ENCODE data around the gene ADGRA1.
A peak's percentile ranks its signal among the peaks of the same experiment; 100 is the strongest.

The ADGRA1 gene, protein sequence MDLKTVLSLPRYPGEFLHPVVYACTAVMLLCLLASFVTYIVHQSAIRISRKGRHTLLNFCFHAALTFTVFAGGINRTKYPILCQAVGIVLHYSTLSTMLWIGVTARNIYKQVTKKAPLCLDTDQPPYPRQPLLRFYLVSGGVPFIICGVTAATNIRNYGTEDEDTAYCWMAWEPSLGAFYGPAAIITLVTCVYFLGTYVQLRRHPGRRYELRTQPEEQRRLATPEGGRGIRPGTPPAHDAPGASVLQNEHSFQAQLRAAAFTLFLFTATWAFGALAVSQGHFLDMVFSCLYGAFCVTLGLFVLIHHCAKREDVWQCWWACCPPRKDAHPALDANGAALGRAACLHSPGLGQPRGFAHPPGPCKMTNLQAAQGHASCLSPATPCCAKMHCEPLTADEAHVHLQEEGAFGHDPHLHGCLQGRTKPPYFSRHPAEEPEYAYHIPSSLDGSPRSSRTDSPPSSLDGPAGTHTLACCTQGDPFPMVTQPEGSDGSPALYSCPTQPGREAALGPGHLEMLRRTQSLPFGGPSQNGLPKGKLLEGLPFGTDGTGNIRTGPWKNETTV

DNA sequence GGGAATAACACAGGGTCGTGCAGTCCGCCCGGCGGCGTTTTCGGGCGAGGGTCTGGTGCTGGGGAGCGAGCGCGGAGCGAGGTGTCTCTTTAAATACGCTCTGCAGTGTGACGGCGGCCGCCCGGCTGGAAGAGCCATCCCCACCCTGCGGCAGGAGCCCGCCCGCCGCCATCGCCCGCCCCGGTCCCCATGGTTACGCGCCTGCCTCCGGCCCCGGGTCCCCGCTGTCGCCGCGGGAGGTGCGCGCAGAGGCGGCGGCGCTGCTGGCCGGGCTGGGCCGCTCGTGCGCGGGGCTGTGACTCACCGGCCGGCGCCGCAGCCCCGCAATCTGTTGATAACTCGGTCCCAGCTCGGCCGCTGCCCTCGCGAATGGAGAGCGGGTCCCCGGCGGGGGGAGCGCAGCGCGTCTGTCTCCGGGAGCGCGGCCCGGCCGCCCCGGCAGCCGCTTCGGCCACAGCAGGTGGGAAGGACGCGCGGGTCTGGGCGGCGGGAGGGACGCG lies at the start of gene ADGRA1:
Gene ADGRA1, plus strand, starts transcription at position 246 of the 500 bp plus-strand sequence. CDS start 986 bp downstream, outside the sequence.
- intact Hi-C loops (cut with DNase I), result no loop called here
- DNase-seq, result peak in 40 of 42 donors; percentile 40 to 84 (median 61)

DNA sequence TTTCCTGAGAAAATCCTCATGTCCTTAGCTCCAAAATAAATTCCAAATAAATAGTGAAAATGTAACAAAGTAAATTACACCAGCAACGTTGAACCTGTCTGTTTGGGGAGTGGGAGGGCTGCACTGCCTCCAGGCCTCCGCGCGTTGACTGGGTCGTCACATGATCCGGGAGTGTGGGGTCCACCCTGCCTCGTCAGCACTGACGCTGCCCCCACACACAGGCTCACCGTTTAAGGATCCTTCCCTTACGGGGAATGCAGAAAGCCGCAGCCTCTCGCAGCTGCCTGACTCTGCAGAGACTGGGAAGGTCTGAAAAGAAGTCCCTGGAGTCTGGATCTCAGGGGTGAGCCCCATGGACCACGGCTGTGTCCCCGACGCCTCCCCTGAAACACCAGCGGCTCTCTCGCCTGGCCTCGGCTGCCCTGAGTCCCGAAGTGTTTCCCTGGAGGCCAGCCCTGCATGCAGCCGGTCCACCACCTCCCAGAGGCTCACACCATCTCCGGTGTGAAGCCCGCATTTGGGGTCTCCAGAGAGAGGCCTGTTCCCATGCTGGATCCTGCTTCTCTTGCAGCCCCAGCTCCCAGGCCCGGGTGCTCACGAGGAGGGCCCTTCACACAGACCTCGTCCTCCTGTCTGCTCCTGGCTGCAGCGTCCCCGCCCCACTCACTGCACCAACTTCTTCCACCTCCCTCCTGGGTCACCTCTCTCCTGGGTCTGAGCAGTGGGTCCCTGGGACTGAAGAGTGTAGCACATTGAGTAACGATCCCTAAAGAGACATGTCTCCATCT lies 49.5 kb upstream of the ADGRA1 start:
- intact Hi-C loops (cut with DNase I), result no loop called here

DNA sequence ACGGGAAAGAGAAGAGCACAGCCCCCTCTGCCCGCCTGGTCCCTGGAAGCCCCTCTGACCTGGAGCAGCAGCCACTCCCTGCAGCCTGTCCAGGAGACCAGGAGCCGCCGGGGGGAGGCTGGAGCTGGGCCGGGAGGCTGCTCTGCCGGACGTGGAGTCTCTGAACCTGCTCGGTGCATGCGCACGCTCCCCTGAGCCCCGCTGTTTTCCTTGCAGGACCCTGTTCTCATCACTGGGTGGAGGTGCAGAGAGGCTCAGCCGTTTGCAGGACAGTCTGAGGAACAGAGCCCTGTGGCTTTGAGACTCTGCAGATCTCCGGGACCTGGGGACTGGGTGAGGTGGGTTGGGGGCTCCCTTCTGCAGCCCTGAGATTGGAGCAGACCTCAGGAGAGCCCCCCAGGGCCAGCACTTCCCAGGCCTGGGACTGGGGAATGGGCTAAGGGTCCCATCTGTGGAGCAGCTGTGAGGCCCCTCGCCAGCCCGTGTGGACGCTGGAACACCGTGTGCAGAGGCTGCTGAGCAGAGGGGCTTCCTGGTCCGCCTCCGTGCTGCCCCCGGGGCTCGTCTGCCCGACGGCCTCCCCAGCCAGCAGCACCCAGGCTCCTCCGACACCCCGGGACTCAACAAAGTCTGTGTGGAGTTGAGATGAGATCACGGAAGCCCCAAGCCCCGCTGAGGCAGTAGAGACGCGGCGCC lies 48.5 kb upstream of the ADGRA1 start:
- intact Hi-C loops (cut with DNase I), result no loop called here

More for the DNA sequence above, 49.5 kb upstream of the ADGRA1 start:
- no peak for DNase-seq

DNA sequence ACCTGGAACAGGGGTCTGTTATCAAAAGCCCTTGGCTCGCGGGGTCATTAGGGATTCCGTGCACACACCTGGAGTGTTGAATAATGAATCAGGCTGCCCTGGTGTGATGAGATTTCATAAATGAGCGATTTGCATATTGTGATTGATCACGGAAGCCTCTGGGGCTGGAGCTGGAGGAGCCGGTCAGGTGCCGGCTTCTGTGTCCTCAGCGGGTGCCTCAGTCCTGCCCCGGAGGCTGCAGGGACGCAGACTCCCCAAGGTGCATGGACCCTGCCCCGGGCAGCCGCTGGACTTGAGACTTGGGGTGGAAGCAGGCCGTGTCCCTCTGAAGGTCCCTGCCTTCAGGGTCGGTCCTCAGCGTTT lies 47.9 kb upstream of the ADGRA1 start:
- intact Hi-C loops (cut with DNase I), result no loop called here
- DNase-seq, result no peak

More for the DNA sequence above, 48.5 kb upstream of the ADGRA1 start:
- no peak for DNase-seq

DNA sequence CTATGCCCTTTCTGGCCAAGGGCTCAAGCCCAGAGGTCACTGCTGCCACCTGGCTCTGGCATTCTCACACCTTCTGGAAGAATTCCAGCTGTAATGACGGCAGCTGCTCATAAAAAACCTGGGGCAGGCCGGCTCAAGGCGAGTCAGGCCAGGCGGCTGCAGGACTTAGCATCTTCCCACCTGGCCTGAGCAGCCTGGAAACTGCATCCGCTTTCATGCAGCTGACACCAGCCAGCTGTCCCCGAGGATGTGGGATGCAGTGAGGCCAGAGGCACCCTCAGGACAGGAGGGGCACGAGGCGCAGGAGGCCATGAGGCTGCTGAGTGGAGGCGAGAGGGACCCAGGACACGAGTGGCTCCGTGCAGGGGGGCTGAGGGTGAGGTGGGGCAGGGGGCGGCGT lies 47.5 kb upstream of the ADGRA1 start:
- intact Hi-C loops (cut with DNase I), result no loop called here
- no peak for DNase-seq

DNA sequence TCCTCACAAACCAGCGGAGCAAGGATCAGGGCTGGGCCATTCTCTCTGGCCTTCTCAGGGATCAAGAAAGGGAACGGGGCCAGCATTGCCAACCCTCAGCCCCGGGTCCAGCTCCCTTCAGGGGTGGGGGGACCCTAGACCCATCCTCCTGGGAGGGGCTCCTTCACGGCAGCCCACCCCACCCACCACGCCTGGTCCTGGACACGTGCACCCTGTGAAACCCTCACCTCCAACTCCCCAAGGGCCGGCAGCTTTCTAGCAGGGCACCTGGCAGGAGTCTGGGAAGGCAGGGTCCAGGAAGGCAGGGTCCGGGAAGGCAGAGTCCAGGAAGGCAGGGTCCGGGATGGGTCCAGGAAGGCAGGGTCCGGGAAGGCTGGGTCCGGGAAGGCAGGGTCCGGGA lies 46.6 kb upstream of the ADGRA1 start:
- no peak for DNase-seq
- intact Hi-C loops (cut with DNase I), result no loop called here

DNA sequence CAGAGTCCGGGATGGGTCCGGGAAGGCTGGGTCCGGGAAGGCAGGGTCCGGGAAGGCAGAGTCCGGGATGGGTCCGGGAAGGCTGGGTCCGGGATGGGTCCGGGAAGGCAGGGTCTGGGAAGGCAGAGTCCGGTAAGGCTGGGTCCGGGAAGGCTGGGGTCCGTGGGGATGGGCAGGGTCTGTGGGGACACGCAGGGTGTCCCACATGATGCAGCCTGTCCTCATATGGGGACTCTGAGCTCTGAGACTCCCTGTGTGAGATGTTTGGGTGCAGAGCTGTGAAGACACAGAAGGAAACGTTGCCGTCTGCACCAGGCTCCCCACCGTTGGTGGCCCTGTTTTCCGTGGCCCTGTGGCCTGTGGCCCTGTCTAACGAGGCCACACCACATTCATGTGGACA lies 45.7 kb upstream of the ADGRA1 start:
- intact Hi-C loops (cut with DNase I), result no loop called here
- DNase-seq, result no peak

DNA sequence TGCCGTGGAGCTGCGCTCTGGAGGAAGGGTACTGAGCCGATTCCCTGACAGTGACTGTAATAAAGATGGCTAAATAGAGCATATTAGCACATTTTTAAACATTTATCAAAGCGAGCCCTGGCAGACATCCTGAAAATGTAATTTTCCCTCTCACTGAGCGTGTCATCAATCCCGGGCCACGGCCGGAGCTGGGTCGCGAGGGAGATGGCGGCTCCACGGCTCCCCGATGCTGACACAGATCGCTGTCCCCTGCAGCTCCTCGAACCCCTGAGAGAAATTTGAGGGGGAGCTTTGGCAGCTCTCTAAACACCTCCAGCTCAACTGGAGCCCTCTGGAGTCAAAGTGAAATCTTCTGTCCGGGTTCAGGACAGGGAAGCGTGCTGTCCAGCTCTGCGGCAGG lies 44.9 kb upstream of the ADGRA1 start:
- intact Hi-C loops (cut with DNase I), result no loop called here
- DNase-seq, result no peak

DNA sequence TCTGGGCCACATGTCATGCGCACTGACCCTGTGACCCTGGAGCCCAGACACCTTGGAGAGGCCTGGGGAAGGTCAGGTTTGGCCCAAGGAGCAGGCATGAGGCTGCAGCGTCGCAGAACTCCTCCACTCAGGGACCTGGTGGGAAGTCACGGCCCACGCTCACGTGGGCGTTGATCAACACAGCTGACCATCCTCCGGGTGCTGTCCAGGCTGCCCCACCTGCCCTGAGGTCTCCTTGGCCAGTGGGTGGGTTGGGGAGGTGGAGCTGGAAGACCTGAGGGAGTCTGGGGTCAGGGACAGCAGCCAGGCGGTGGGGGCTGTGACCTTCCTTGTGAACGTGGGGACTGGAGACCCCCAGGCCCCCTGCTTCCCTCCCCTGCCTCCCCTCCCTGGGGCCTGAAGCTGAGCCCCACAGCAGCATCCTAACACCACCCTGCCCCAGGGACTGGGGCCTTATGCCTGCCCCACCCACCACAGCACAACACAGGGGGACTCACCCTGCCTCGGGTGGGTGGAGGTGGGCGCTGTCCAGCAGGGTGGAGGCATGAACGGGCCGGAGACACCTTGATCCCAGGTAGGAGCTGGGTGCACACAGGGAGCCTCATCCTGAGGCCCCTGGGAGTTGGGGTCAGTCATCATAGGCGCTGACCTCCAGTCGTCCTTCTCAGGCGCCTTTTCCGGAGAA lies 44.0 kb upstream of the ADGRA1 start:
- no peak for DNase-seq
- intact Hi-C loops (cut with DNase I), result no loop called here

DNA sequence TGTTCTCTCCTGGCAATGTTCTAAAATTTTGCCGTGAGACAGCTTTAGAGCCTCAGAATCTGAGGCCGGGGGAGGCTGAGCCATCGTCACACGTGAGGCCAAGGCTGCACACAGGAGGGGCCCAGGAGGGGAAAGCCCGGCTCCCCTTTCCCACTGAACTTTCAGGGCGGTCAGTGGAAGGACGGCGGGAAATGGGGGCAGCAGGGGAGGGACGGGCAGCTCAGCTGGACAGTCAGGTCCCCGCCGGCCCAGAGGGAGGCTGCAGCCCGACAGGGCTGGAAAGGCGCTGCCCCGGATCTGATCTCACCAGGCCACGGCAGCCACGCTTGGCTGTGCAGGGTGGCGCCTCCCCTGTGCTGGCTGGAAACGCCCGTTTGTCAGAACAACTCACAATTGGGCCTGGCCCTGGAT lies 43.3 kb upstream of the ADGRA1 start:
- DNase-seq, result no peak
- intact Hi-C loops (cut with DNase I), result no loop called here

DNA sequence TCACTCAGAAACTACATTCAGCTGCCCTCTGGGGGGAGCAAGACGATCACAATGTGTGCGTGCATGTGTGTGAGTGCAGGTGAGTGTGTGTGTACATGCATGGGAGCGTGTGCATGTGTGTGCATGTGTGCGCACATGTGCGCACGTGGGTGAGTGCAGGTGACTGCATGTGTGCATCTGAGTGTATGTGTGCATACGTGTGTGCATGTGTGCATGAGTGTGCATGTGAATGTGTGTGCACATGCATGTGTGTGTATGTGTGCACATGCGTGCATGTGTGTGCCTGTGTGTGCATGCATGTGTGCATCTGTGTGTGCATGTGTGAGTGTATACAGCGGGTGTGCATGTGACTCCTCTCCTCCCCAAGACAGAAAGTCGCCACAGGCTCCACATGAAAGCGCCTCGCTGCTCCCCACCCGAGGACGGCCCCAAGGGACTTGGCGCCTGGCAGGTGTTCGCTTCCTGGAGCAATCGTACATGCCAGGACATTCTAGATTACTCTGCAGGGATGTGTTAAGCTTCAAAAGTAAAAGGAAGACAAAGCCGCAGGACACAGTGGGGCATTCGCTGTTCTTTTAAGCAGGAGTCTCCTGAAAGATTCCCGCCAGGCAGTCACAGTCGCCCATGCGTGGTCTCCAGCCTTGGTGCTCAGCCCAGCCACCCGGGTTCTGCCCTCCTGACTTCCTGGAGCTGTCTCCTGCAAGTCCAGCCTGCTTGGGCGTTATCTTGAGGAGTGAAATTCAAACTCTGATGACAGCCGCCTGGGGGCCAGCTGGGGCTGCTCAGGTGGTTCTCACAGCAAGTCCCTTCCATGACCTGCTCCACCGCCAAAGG lies 42.0 kb upstream of the ADGRA1 start:
- intact Hi-C loops (cut with DNase I), result no loop called here
- no peak for DNase-seq

DNA sequence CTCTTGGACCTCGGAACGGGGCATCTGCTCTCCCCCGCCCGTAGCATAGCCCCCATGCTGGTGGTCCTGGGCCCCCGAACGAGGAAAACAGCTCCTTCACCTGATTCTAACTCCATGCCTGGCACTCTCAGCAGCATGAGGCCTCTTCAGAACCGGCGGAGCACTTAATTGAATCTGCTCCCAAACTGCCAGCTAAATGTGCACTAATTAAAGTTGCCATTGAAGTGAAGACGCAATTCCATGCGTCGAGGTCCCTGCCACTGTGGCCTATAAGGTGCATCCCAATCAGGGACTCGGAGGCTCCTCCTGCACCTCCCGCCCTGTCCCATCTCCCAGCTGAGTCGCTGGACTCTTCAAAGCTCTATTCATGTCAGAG lies 41.3 kb upstream of the ADGRA1 start:
- intact Hi-C loops (cut with DNase I), result no loop called here
- no peak for DNase-seq

DNA sequence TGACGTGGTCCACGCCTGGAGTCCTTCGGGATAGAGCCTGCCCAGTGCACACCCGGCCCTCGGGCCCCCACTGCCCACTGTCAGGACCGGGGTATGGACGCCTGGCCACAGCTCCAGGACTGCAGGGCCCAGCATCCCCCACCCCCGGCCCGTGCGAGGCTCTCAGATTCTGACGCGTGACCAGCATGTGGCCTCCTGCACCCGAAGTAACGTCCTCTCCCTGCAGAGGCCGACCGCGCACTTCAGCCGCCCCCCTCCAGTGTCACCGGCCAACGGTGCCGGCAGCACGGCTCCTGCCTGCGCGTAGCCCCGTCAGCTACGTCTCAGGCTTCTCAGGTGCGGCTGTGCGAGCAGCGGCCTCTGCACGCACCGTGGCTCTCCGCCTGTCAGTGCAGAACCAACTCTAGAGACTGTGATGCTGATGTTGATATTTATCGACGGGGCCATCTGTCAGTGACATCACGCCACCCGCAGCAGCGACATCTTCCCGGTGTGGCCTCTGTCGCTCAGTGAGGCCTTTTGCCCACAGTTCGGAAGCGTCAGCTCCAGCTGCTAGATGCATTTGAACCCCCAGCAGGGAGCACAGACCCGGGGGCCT lies 40.1 kb upstream of the ADGRA1 start:
- DNase-seq, result no peak
- intact Hi-C loops (cut with DNase I), result no loop called here

DNA sequence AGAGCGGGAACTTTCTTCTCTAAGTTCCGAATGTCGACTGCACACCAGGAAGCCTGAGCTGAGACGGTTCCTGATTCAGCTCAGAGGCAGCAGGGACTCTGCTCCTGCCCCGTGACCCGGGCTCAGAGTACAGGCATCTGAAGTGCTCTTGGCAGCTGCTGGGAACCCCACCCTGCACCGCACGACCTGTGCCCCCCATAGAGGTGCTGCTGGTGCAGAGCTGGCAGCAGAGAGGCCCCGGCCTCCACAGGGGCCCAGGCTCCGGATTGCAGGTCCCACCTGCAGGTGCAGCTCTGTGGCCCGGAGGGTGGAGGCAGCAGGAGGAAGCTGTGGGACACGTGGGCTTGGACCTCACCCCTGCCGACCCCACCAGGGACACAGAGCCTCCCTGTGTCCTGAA lies 39.5 kb upstream of the ADGRA1 start:
- intact Hi-C loops (cut with DNase I), result no loop called here
- no peak for DNase-seq

DNA sequence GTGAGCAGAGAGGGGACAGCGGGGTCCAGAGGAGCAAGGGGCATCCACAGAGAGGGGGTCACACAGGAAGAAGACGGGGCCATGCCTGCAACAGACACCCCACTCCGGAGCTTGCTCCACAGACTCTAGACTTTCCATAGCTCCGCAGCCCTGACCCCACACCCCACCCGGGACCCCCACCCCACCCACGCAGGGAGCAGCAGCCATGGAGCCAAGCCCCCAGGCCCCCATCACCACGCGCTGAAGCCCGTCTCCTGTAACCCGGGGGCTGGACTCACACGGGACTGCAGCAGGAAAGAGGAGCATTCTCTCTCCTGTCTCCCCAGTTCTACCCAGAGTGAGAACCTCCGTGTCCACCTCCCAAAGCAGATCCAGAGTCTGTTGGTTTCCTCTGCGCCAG lies 38.8 kb upstream of the ADGRA1 start:
- DNase-seq, result no peak
- intact Hi-C loops (cut with DNase I), result no loop called here

DNA sequence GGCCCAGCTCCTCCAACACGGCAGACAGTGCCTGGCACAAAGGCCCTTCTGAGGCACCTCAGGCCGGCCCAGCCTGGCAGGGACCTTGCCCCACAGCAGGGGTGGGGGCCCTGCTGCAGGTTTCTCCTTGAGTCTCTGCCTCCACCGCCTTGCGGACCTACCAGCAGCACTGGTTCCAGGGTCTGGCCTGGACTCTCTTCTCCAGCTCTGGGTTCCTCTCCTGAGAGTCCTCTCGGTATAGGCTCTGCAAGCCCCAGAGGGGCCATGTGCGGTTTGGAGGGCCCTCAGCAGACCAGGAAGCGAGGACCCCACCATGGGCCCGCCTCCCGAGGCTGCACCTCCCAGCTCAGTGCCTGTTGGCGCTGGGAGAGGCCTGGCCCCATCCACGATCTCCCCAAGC lies 38.1 kb upstream of the ADGRA1 start:
- intact Hi-C loops (cut with DNase I), result no loop called here
- no peak for DNase-seq

DNA sequence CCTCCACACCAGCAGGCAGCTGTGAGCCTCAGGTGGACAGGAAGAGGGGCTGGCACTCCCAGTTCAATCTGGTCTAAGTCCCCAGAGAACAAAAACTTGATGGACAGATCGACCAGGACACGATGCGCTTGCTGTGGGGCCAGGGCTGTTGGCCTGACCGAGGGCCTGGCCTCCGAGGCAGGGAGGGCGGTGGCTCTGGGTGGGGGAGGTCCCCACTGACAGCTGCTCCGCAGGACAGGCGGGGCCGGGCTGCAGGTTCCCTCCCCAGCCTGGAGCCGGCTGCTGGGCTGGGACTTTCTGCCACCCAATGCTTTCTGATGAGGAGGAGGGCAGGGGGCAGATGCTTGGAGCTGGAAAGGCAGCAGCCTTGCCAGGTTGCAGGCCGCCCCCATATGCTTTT lies 37.4 kb upstream of the ADGRA1 start:
- no peak for DNase-seq

DNA sequence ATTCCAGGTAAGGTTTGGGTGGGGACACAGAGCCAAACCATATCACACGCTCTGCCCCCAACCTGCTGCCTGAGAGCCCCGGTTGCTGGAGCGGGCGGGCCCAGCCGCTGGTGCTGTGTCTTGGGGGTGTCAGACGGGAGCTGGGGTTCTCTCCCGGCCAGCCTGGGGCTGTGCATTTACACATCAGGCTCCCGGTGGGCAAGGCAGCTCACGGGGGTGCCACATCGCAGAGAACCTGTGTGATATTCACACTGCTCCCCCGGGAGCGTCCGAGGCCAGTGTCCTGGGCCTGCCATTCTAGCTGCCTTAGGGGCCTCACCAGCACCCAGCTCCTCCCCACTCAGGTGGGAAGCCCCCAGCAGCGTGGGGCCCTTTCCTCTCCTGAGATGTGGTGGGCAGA lies 35.6 kb upstream of the ADGRA1 start:
- intact Hi-C loops (cut with DNase I), result no loop called here

More for the DNA sequence above, 37.4 kb upstream of the ADGRA1 start:
- intact Hi-C loops (cut with DNase I), result no loop called here

More for the DNA sequence above, 35.6 kb upstream of the ADGRA1 start:
- DNase-seq, result no peak
